Measurements from ENCODE around the gene GRIK4. TPM values are rescaled to one million over a fixed set of nuclear protein-coding genes. Genes with fewer than 3 reads are reported as not detected.
"Not testable (repeated sequence)": the region's sequence is repeated elsewhere in the genome, so short reads cannot be mapped to it uniquely, and the experiment has no call there.

Gene GRIK4
- total RNA-seq, 1 donor from 2014 or later = 0.36 TPM

GRCh38 chr11:121008551-121008950, 497.0 kb downstream of the GRIK4 start:
- H2AFZ ChIP-seq (replicated peaks) = no peak overlapping the region
- H3K4me2 ChIP-seq = no peak overlapping the region
- no peaks in the 10 kb centered on the region for H4K20me1 ChIP-seq (ENCODE audit: low read depth)
- Mint-ChIP-seq H3K27me3 (ENCODE audit: insufficient read depth, low read depth) (no peaks in the 10 kb centered on the region), H3K4me3 (no peak overlapping the region), H3K27ac (no peak overlapping the region), H3K9me3 (no peaks in the 10 kb centered on the region), H3K36me3 (no peaks in the 10 kb centered on the region), H3K4me1 (peaks cover 7% of the 10 kb centered on the region)
- no peak overlapping the region for H3K27ac ChIP-seq
- H3K4me3 ChIP-seq = no peak overlapping the region
- no peaks in the 10 kb centered on the region for H3K27me3 ChIP-seq
- TF ChIP-seq EZH2phosphoT487 (IDR thresholded peaks at IDR 0.05) (no peak), EZH2 (IDR thresholded peaks at IDR 0.05) (no peak)
- TF ChIP-seq, protein P1, sequence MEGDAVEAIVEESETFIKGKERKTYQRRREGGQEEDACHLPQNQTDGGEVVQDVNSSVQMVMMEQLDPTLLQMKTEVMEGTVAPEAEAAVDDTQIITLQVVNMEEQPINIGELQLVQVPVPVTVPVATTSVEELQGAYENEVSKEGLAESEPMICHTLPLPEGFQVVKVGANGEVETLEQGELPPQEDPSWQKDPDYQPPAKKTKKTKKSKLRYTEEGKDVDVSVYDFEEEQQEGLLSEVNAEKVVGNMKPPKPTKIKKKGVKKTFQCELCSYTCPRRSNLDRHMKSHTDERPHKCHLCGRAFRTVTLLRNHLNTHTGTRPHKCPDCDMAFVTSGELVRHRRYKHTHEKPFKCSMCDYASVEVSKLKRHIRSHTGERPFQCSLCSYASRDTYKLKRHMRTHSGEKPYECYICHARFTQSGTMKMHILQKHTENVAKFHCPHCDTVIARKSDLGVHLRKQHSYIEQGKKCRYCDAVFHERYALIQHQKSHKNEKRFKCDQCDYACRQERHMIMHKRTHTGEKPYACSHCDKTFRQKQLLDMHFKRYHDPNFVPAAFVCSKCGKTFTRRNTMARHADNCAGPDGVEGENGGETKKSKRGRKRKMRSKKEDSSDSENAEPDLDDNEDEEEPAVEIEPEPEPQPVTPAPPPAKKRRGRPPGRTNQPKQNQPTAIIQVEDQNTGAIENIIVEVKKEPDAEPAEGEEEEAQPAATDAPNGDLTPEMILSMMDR (IDR thresholded peaks at IDR 0.05) = no peak
- H3K9me3 ChIP-seq (ENCODE audit: low read depth) = no peaks in the 10 kb centered on the region
- H3K79me2 ChIP-seq (ENCODE audit: low read depth) = no peaks in the 10 kb centered on the region
- no peaks in the 10 kb centered on the region for H3F3A ChIP-seq (ENCODE audit: low read depth)
- DNase-seq (ENCODE audit: low spot score) = no peak
- no peak overlapping the region for H3K9ac ChIP-seq
- H3K36me3 ChIP-seq = no peaks in the 10 kb centered on the region
- H3K4me1 ChIP-seq = no peaks in the 10 kb centered on the region

DNA sequence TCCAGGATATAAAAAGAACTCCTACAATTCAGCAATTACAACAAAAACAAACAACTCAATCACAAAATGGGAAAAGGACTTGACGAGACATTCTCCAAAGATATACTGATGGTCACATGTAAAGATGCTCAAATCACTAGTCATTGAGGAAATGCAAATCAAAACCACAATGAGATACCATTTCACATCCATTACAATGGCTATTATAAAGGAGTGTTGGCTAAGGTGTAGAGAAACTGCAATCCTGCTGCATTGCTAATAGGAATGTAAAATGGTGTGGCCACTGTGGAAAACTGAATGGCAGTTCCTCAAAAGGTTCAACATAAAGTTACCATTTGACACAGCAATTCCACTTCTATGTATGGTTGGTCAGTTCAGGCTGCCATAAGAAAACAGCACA, 500.5 kb downstream of the GRIK4 start:
- no peaks in the 10 kb centered on the region for H3K36me3 ChIP-seq

DNA sequence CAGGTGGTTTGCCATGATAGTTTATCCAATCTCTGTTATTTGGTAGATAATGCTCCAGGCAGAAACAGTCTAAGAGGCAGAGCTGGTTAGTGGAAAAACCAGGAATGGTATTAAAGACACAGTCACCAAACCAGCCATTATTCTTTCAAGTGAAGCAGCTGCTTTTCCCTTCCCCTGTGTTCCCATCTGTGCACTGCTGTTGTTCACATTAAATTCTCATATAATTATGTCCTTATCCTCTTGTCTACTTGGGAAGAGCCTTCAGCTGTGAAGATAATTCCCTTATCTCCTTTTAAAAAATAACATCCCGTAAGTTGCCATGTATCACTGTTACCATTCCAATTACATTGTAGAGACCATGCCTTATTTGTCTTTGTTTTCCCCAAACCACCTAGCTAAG, 507.2 kb downstream of the GRIK4 start:
- Mint-ChIP-seq H3K4me1 (peaks cover 13% of the 10 kb centered on the region), H3K27me3 (ENCODE audit: insufficient read depth, low read depth) (no peaks in the 10 kb centered on the region), H3K36me3 (no peaks in the 10 kb centered on the region), H3K4me3 (no peak overlapping the region), H3K9me3 (no peaks in the 10 kb centered on the region), H3K27ac (no peak overlapping the region)
- Histone ChIP-seq H3K9ac (no peak overlapping the region), H3K9me3 (ENCODE audit: low read depth) (no peaks in the 10 kb centered on the region), H3K27ac (no peak overlapping the region), H2AFZ (replicated peaks) (no peak overlapping the region), H4K20me1 (ENCODE audit: low read depth) (no peaks in the 10 kb centered on the region), H3F3A (ENCODE audit: low read depth) (no peaks in the 10 kb centered on the region), H3K4me2 (no peak overlapping the region), H3K4me3 (no peak overlapping the region), H3K27me3 (no peaks in the 10 kb centered on the region), H3K79me2 (ENCODE audit: low read depth) (no peaks in the 10 kb centered on the region), H3K4me1 (no peaks in the 10 kb centered on the region), H3K36me3 (no peaks in the 10 kb centered on the region)
- DNase-seq (ENCODE audit: low spot score) = no peak
- TF ChIP-seq EZH2phosphoT487 (IDR thresholded peaks at IDR 0.05) (no peak), EZH2 (IDR thresholded peaks at IDR 0.05) (no peak)
- TF ChIP-seq, protein P1 (IDR thresholded peaks at IDR 0.05) = no peak

More for the DNA sequence above, 500.5 kb downstream of the GRIK4 start:
- no peaks in the 10 kb centered on the region for H3K27me3 ChIP-seq
- H3K36me3 Mint-ChIP-seq = no peaks in the 10 kb centered on the region
- no peaks in the 10 kb centered on the region for H4K20me1 ChIP-seq (ENCODE audit: low read depth)
- no peak overlapping the region for H2AFZ ChIP-seq (replicated peaks)
- TF ChIP-seq EZH2 (IDR thresholded peaks at IDR 0.05) = no peak
- TF ChIP-seq, protein P1 (IDR thresholded peaks at IDR 0.05) = no peak
- no peak for TF ChIP-seq EZH2phosphoT487 (IDR thresholded peaks at IDR 0.05)
- no peak for DNase-seq (ENCODE audit: low spot score)
- no peaks in the 10 kb centered on the region for H3F3A ChIP-seq (ENCODE audit: low read depth)
- no peaks in the 10 kb centered on the region for H3K4me1 ChIP-seq
- no peaks in the 10 kb centered on the region for H3K79me2 ChIP-seq (ENCODE audit: low read depth)
- H3K4me3 Mint-ChIP-seq = no peak overlapping the region
- no peak overlapping the region for H3K4me2 ChIP-seq
- H3K27ac ChIP-seq = no peak overlapping the region
- no peak overlapping the region for H3K4me3 ChIP-seq
- no peaks in the 10 kb centered on the region for H3K9me3 Mint-ChIP-seq
- no peaks in the 10 kb centered on the region for H3K9me3 ChIP-seq (ENCODE audit: low read depth)
- no peaks in the 10 kb centered on the region for H3K27me3 Mint-ChIP-seq (ENCODE audit: insufficient read depth, low read depth)
- no peaks in the 10 kb centered on the region for H3K4me1 Mint-ChIP-seq
- no peak overlapping the region for H3K27ac Mint-ChIP-seq
- no peak overlapping the region for H3K9ac ChIP-seq

- H2AFZ ChIP-seq (replicated peaks) = not testable (repeated sequence)
These were observed 510.2 kb downstream of the GRIK4 start for GRCh38 chr11:121021718-121022117.

More at GRCh38 chr11:121021718-121022117, 510.2 kb downstream of the GRIK4 start:
- not testable (repeated sequence) for H3K27ac ChIP-seq; H3K4me2 ChIP-seq; H3K9ac ChIP-seq; H3K36me3 Mint-ChIP-seq; H3K9me3 Mint-ChIP-seq; H3K27ac Mint-ChIP-seq; H3K4me1 ChIP-seq; H3K9me3 ChIP-seq (ENCODE audit: low read depth); H3K4me3 ChIP-seq; H3K27me3 ChIP-seq; H3K27me3 Mint-ChIP-seq (ENCODE audit: insufficient read depth, low read depth); DNase-seq (ENCODE audit: low spot score); H3K36me3 ChIP-seq; H3F3A ChIP-seq (ENCODE audit: low read depth); H3K4me3 Mint-ChIP-seq
- peaks cover 28% of the 10 kb centered on the region for H3K4me1 Mint-ChIP-seq
- Histone ChIP-seq H3K79me2 (ENCODE audit: low read depth) (peaks cover 27% of the 10 kb centered on the region), H4K20me1 (ENCODE audit: low read depth) (peaks cover 23% of the 10 kb centered on the region)
